Suprapubic skin (tissue), 4 donors: ENCODE measurements around the gene ZNF185. TPM values are rescaled to one million over a fixed set of nuclear protein-coding genes. Genes with fewer than 3 reads are reported as not detected.

ENCODE experiments used
- DNase-seq, 2 donors: peaks; one replicate each; pipeline ENCODE4 v3.0.0-alpha.2; 2019; ENCODE audit warnings: low spot score in 2 of 2
- H3K27ac ChIP-seq: fragments of 200-600 bp; sonication (generic); one replicate; pipeline ENCODE4 v1.5.1; 2019
- H3K27me3 ChIP-seq: fragments of 200-600 bp; sonication (generic); one replicate; pipeline ENCODE4 v1.5.1; 2019
- H3K36me3 ChIP-seq: fragments of 200-600 bp; sonication (generic); one replicate; pipeline ENCODE4 v1.5.1; 2019
- H3K4me1 ChIP-seq: fragments of 200-600 bp; sonication (generic); one replicate; pipeline ENCODE4 v1.5.1; 2019
- H3K4me3 ChIP-seq: fragments of 200-600 bp; sonication (generic); one replicate; pipeline ENCODE4 v1.5.1; 2019; ENCODE audit warnings: mild to moderate bottlenecking
- H3K9me3 ChIP-seq: fragments of 200-600 bp; sonication (generic); one replicate; pipeline ENCODE4 v1.5.1; 2019
- CTCF ChIP-seq, 2 donors: fragments of 200-600 bp in 1 of 2; fragments of 450-650 bp in 1 of 2; sonication (generic) in 1 of 2; IDR thresholded peaks; one replicate each; pipeline ENCODE4 v1.5.1; 2016 to 2019; ENCODE audit warnings: antibody characterized with exemption in 2 of 2, mild to moderate bottlenecking in 1 of 2, moderate library complexity in 1 of 2
- EP300 ChIP-seq: sonication (generic); formaldehyde crosslinking; IDR thresholded peaks from one replicate; pipeline ENCODE4 v1.6.1; 2017; ENCODE audit warnings: antibody characterized with exemption
- POLR2A ChIP-seq, 2 donors: fragments of 450-650 bp; IDR thresholded peaks; one replicate each; pipeline ENCODE4 v1.6.1; 2017; ENCODE audit warnings: antibody characterized with exemption in 2 of 2, mild to moderate bottlenecking in 2 of 2, moderate library complexity in 2 of 2
- POLR2AphosphoS5 ChIP-seq, 3 donors: sonication (generic); formaldehyde crosslinking; IDR thresholded peaks; one replicate each; pipeline ENCODE4 v1.6.1; 2017; ENCODE audit warnings: antibody characterized with exemption in 3 of 3
- WGBS: methylation state at CpG from one replicate; pipeline ENCODE4 v1.1.5; 2018; 5-methylcytosine and 5-hydroxymethylcytosine counted together
- total RNA-seq, 4 donors: library from RNA; depleted of rRNA; stranded (reverse); fragments of >200 nt; gene quantifications; one replicate each; pipeline ENCODE4 v1.1.0, GENCODE V29; 2016

The ZNF185 gene
- total RNA-seq, 4 donors from 2014 or later: 50.1 to 81.3 (median 66.1) TPM

- Histone ChIP-seq H3K27ac (peak overlapping the region; percentile 48), H3K4me3 (no peak overlapping the region), H3K4me1 (peaks cover 19% of the 10 kb centered on the region), H3K9me3 (no peaks in the 10 kb centered on the region), H3K36me3 (no peaks in the 10 kb centered on the region), H3K27me3 (no peaks in the 10 kb centered on the region)
- no peak for DNase-seq
- WGBS: 63% methylated on average over 8 of the region's 8 CpGs
- no peak for TF ChIP-seq POLR2AphosphoS5 (IDR thresholded peaks at IDR 0.05)
Measured at GRCh38 chrX:152896450-152896849, 1.4 kb upstream of the ZNF185 start.

- H3K4me1 ChIP-seq: peaks cover 24% of the 10 kb centered on the region
- no peak for TF ChIP-seq EP300
- TF ChIP-seq POLR2A (IDR thresholded peaks at IDR 0.05): no peak
- TF ChIP-seq CTCF (IDR thresholded peaks at IDR 0.05): no peak
- TF ChIP-seq POLR2AphosphoS5 (IDR thresholded peaks at IDR 0.05): no peak
- H3K27ac ChIP-seq: peak overlapping the region; percentile 56
- H3K36me3 ChIP-seq: no peaks in the 10 kb centered on the region
- DNase-seq: no peak
- no peaks in the 10 kb centered on the region for H3K27me3 ChIP-seq
- peak overlapping the region; percentile 42 for H3K4me3 ChIP-seq
- WGBS: 57% methylated on average over 8 of the region's 10 CpGs
- H3K9me3 ChIP-seq: no peaks in the 10 kb centered on the region
Measured at GRCh38 chrX:152898442-152898841, 575 bp downstream of the ZNF185 start.

GRCh38 chrX:152899111-152899873 is 1.4 kb downstream of the ZNF185 start:
- no peak for DNase-seq
- no peaks in the 10 kb centered on the region for H3K36me3 ChIP-seq
- no peaks in the 10 kb centered on the region for H3K27me3 ChIP-seq
- H3K27ac ChIP-seq: no peak overlapping the region
- WGBS: 86% methylated on average over 11 of the region's 16 CpGs
- H3K4me3 ChIP-seq: peak overlapping the region; percentile 42
- TF ChIP-seq POLR2A (IDR thresholded peaks at IDR 0.05): no peak
- no peak for TF ChIP-seq CTCF (IDR thresholded peaks at IDR 0.05)
- TF ChIP-seq POLR2AphosphoS5 (IDR thresholded peaks at IDR 0.05): no peak
- TF ChIP-seq EP300: no peak
- H3K4me1 ChIP-seq: peaks cover 19% of the 10 kb centered on the region
- no peaks in the 10 kb centered on the region for H3K9me3 ChIP-seq

- Histone ChIP-seq H3K4me1 (peaks cover 16% of the 10 kb centered on the region), H3K4me3 (no peak overlapping the region), H3K9me3 (no peaks in the 10 kb centered on the region), H3K27ac (no peak overlapping the region), H3K27me3 (no peaks in the 10 kb centered on the region), H3K36me3 (no peaks in the 10 kb centered on the region)
- 82% methylated on average over 9 of the region's 12 CpGs for WGBS
- no peak for TF ChIP-seq EP300
- TF ChIP-seq CTCF (IDR thresholded peaks at IDR 0.05): no peak
- no peak for TF ChIP-seq POLR2A (IDR thresholded peaks at IDR 0.05)
- no peak for TF ChIP-seq POLR2AphosphoS5 (IDR thresholded peaks at IDR 0.05)
- no peak for DNase-seq
Measured at GRCh38 chrX:152899874-152900719, 2.2 kb downstream of the ZNF185 start.

GRCh38 chrX:152900937-152901445 is 3.1 kb downstream of the ZNF185 start:
- 86% methylated on average over 8 of the region's 8 CpGs for WGBS

More at GRCh38 chrX:152900937-152901445, 3.1 kb downstream of the ZNF185 start:
- no peaks in the 10 kb centered on the region for H3K27me3 ChIP-seq
- no peaks in the 10 kb centered on the region for H3K9me3 ChIP-seq
- H3K36me3 ChIP-seq: no peaks in the 10 kb centered on the region
- no peak for DNase-seq
- peaks cover 18% of the 10 kb centered on the region for H3K4me1 ChIP-seq
- TF ChIP-seq EP300 (no peak), CTCF (IDR thresholded peaks at IDR 0.05) (no peak), POLR2A (IDR thresholded peaks at IDR 0.05) (no peak), POLR2AphosphoS5 (IDR thresholded peaks at IDR 0.05) (no peak)
- H3K27ac ChIP-seq: no peak overlapping the region
- no peak overlapping the region for H3K4me3 ChIP-seq
